Vagina (tissue), 2 donors: Measurements from ENCODE around the gene MSANTD1. TPM values are rescaled to one million over a fixed set of nuclear protein-coding genes. Genes with fewer than 3 reads are reported as not detected.

Source experiments
- DNase-seq, 2 donors: peaks; one replicate each; pipeline ENCODE4 v3.0.0-alpha.2; 2017; ENCODE audit errors: extremely low spot score in 2 of 2
- H3K27ac ChIP-seq: fragments of 200-600 bp; sonication (generic); one replicate; pipeline ENCODE4 v1.5.1; 2019
- H3K27me3 ChIP-seq: fragments of 200-600 bp; sonication (generic); one replicate; pipeline ENCODE4 v1.5.1; 2019
- H3K36me3 ChIP-seq, 2 donors: fragments of 200-600 bp; sonication (generic); one replicate each; pipeline ENCODE4 v1.5.1; 2017 to 2019
- H3K4me1 ChIP-seq: fragments of 200-600 bp; sonication (generic); one replicate; pipeline ENCODE4 v1.5.1; 2019
- H3K4me3 ChIP-seq, 2 donors: fragments of 200-600 bp; sonication (generic); 1 replicate in 1 of 2; 2 replicates in 1 of 2; pipeline ENCODE4 v1.5.1; 2016 to 2019
- H3K9me3 ChIP-seq: fragments of 200-600 bp; sonication (generic); one replicate; pipeline ENCODE4 v1.5.1; 2019
- CTCF ChIP-seq, 3 experiments: fragments of 450-650 bp in 2 of 3; fragments of 200-600 bp in 1 of 3; sonication (generic) in 1 of 3; IDR thresholded peaks; one replicate each; pipeline ENCODE4 v1.5.1; 2017 to 2019; ENCODE audit warnings: antibody characterized with exemption in 3 of 3, mild to moderate bottlenecking in 2 of 3, moderate library complexity in 2 of 3
- POLR2A ChIP-seq, 2 donors: fragments of 450-650 bp; IDR thresholded peaks; one replicate each; pipeline ENCODE4 v1.6.1; 2017; ENCODE audit warnings: antibody characterized with exemption in 2 of 2, mild to moderate bottlenecking in 2 of 2, moderate library complexity in 2 of 2
- POLR2AphosphoS5 ChIP-seq, 2 donors: sonication (generic); formaldehyde crosslinking; IDR thresholded peaks; one replicate each; pipeline ENCODE4 v1.9.0; 2017; ENCODE audit warnings: antibody characterized with exemption in 2 of 2, mild to moderate bottlenecking in 2 of 2, low read depth in 1 of 2; ENCODE audit not compliant: insufficient read depth in 1 of 2
- intact Hi-C: fragments of 100-400 bp; cut with DNase I; formaldehyde crosslinking; loops from one replicate; pipeline ENCODE4 v1.15.1; 2023
- total RNA-seq: library from RNA; depleted of rRNA; stranded (reverse); fragments of >200 nt; gene quantifications from one replicate; pipeline ENCODE4 v1.2.3, GENCODE V29; 2016

MSANTD1 gene
- total RNA-seq, 1 donor from 2014 or later, result 0.49 TPM

- H3K4me1 ChIP-seq, result no peaks in the 10 kb centered on the region
- no peak for TF ChIP-seq POLR2AphosphoS5 (IDR thresholded peaks at IDR 0.05; ENCODE audit: insufficient read depth in 1 of 2, low read depth in 1 of 2)
- TF ChIP-seq CTCF (IDR thresholded peaks at IDR 0.05), result no peak
- no peak for TF ChIP-seq POLR2A (IDR thresholded peaks at IDR 0.05)
- no peak overlapping the region for H3K27ac ChIP-seq
- no peaks in the 10 kb centered on the region for H3K27me3 ChIP-seq
- H3K9me3 ChIP-seq, result no peaks in the 10 kb centered on the region
- no peak for DNase-seq
- peaks cover 0 to 75% of the 10 kb centered on the region in 2 donors for H3K36me3 ChIP-seq
- no peak overlapping the region for H3K4me3 ChIP-seq
- intact Hi-C loops, result no loop called here
Observed at GRCh38 chr4:3232001-3232400, 17.0 kb upstream of the MSANTD1 start.

- no peak overlapping the region for H3K4me3 ChIP-seq
- intact Hi-C loops, result no loop called here
- no peaks in the 10 kb centered on the region for H3K27me3 ChIP-seq
- no peak overlapping the region for H3K27ac ChIP-seq
- H3K9me3 ChIP-seq, result no peaks in the 10 kb centered on the region
- no peak for DNase-seq
- TF ChIP-seq CTCF (IDR thresholded peaks at IDR 0.05) (no peak), POLR2AphosphoS5 (IDR thresholded peaks at IDR 0.05; ENCODE audit: insufficient read depth in 1 of 2, low read depth in 1 of 2) (no peak), POLR2A (IDR thresholded peaks at IDR 0.05) (no peak)
- peaks cover 0 to 83% of the 10 kb centered on the region in 2 donors for H3K36me3 ChIP-seq
- no peaks in the 10 kb centered on the region for H3K4me1 ChIP-seq
Observed at GRCh38 chr4:3232871-3233271, 16.1 kb upstream of the MSANTD1 start.

GRCh38 chr4:3233391-3234071 lies 15.4 kb upstream of the MSANTD1 start:
- no peak for TF ChIP-seq POLR2A (IDR thresholded peaks at IDR 0.05)
- no peak for TF ChIP-seq POLR2AphosphoS5 (IDR thresholded peaks at IDR 0.05; ENCODE audit: insufficient read depth in 1 of 2, low read depth in 1 of 2)
- no peak for TF ChIP-seq CTCF (IDR thresholded peaks at IDR 0.05)
- no peak for DNase-seq
- Histone ChIP-seq H3K4me1 (no peaks in the 10 kb centered on the region), H3K36me3 (peaks cover 0 to 86% of the 10 kb centered on the region in 2 donors), H3K9me3 (no peaks in the 10 kb centered on the region), H3K27ac (no peak overlapping the region), H3K4me3 (no peak overlapping the region), H3K27me3 (no peaks in the 10 kb centered on the region)
- intact Hi-C loops, result no loop called here

- Histone ChIP-seq H3K27ac (no peak overlapping the region), H3K36me3 (peaks cover 0 to 86% of the 10 kb centered on the region in 2 donors), H3K9me3 (no peaks in the 10 kb centered on the region), H3K4me3 (no peak overlapping the region), H3K4me1 (no peaks in the 10 kb centered on the region), H3K27me3 (no peaks in the 10 kb centered on the region)
- no peak for TF ChIP-seq CTCF (IDR thresholded peaks at IDR 0.05)
- no peak for TF ChIP-seq POLR2A (IDR thresholded peaks at IDR 0.05)
- TF ChIP-seq POLR2AphosphoS5 (IDR thresholded peaks at IDR 0.05; ENCODE audit: insufficient read depth in 1 of 2, low read depth in 1 of 2), result no peak
- intact Hi-C loops, result no loop called here
- DNase-seq, result no peak
Observed at GRCh38 chr4:3234171-3235029, 14.6 kb upstream of the MSANTD1 start.

GRCh38 chr4:3235030-3235345 lies 14.0 kb upstream of the MSANTD1 start:
- H3K4me1 ChIP-seq, result no peaks in the 10 kb centered on the region
- intact Hi-C loops, result no loop called here
- no peaks in the 10 kb centered on the region for H3K27me3 ChIP-seq
- H3K9me3 ChIP-seq, result no peaks in the 10 kb centered on the region
- no peak overlapping the region for H3K4me3 ChIP-seq
- no peak for DNase-seq
- no peak overlapping the region for H3K27ac ChIP-seq
- peaks cover under 1 to 86% of the 10 kb centered on the region in 2 donors for H3K36me3 ChIP-seq
- no peak for TF ChIP-seq POLR2AphosphoS5 (IDR thresholded peaks at IDR 0.05; ENCODE audit: insufficient read depth in 1 of 2, low read depth in 1 of 2)
- no peak for TF ChIP-seq POLR2A (IDR thresholded peaks at IDR 0.05)
- no peak for TF ChIP-seq CTCF (IDR thresholded peaks at IDR 0.05)
